Rectal smooth muscle tissue (tissue), 1 donor: ENCODE measurements around the gene TNFRSF9.

Experiments
- H3K27ac ChIP-seq: one replicate; pipeline ENCODE4 v1.7.0; 2013; ENCODE audit warnings: low read depth, low read length, inconsistent platforms
- H3K27me3 ChIP-seq: one replicate; pipeline ENCODE4 v1.7.0; 2013; ENCODE audit warnings: low read length; ENCODE audit not compliant: control insufficient read depth, insufficient read depth
- H3K36me3 ChIP-seq: one replicate; pipeline ENCODE4 v1.7.0; 2013; ENCODE audit warnings: low read length; ENCODE audit not compliant: control insufficient read depth, insufficient read depth
- H3K4me1 ChIP-seq: one replicate; pipeline ENCODE4 v1.7.0; 2013; ENCODE audit warnings: low read length; ENCODE audit not compliant: control insufficient read depth, insufficient read depth
- H3K4me3 ChIP-seq: one replicate; pipeline ENCODE4 v1.7.0; 2013; ENCODE audit warnings: low read length
- H3K9ac ChIP-seq: one replicate; pipeline ENCODE4 v1.7.0; 2013; ENCODE audit warnings: low read length

The TNFRSF9 gene

DNA sequence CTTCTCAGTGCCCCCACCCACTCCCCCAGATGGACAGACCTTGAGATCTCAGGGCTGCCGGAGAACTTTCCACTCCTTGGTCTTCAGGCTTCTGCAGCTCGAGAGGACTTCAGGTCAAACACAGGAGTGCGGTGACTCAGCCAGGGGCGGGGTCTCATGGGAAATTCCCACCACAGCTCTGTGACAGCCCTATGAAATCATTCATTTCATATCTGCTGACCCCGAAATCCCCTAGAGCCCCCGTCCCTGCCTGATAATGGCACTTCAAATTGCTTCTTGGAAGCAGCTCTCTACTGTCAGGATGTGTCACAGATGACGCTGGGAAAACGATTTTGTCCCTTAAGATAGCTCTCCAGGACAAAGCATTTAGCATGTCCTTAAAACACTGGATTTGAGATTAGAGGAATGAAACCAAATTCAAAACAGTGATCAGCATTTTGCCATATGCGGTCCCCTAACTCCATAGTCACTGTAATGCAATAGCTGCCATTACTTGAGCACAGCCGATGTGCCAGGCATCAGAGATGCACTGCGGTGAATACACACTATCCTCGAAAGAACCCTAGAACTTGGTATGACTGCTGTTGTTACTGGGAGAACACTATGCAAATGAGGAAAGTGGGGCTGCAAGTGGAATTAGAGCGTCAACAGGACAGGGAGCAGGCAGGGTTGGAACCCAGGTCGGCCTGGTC lies at the start of gene TNFRSF9:
TSS of gene TNFRSF9 (minus strand) at position 95 of the 692 bp plus-strand sequence. CDS start 845 bp downstream, outside the sequence.
- Histone ChIP-seq H3K27ac (no peak within 1 kb of the TSS), H3K36me3 (no peaks in the 10 kb centered on the region), H3K4me3 (no peak within 1 kb of the TSS), H3K27me3 (peaks cover 4% of the 10 kb centered on the region), H3K9ac (no peak within 1 kb of the TSS), H3K4me1 (peaks cover 8% of the 10 kb centered on the region)

- H3K4me1 ChIP-seq, result no peaks in the 10 kb centered on the region
- no peak overlapping the region for H3K27ac ChIP-seq
- no peaks in the 10 kb centered on the region for H3K27me3 ChIP-seq
- no peak overlapping the region for H3K9ac ChIP-seq
- peaks cover 4% of the 10 kb centered on the region for H3K36me3 ChIP-seq
- no peak overlapping the region for H3K4me3 ChIP-seq
Observed at GRCh38 chr1:7989762-7990428, 49.3 kb upstream of the TNFRSF9 start.

- no peaks in the 10 kb centered on the region for H3K4me1 ChIP-seq
- H3K27me3 ChIP-seq, result no peaks in the 10 kb centered on the region
- H3K36me3 ChIP-seq, result peaks cover 7% of the 10 kb centered on the region
- H3K4me3 ChIP-seq, result no peak overlapping the region
- no peak overlapping the region for H3K9ac ChIP-seq
- no peak overlapping the region for H3K27ac ChIP-seq
Observed at GRCh38 chr1:7988576-7988975, 47.9 kb upstream of the TNFRSF9 start.

GRCh38 chr1:7987528-7987927 lies 46.9 kb upstream of the TNFRSF9 start:
- no peak overlapping the region for H3K4me3 ChIP-seq
- no peak overlapping the region for H3K27ac ChIP-seq
- no peak overlapping the region for H3K9ac ChIP-seq
- H3K36me3 ChIP-seq, result peaks cover 9% of the 10 kb centered on the region
- peaks cover under 1% of the 10 kb centered on the region for H3K4me1 ChIP-seq
- no peaks in the 10 kb centered on the region for H3K27me3 ChIP-seq

DNA sequence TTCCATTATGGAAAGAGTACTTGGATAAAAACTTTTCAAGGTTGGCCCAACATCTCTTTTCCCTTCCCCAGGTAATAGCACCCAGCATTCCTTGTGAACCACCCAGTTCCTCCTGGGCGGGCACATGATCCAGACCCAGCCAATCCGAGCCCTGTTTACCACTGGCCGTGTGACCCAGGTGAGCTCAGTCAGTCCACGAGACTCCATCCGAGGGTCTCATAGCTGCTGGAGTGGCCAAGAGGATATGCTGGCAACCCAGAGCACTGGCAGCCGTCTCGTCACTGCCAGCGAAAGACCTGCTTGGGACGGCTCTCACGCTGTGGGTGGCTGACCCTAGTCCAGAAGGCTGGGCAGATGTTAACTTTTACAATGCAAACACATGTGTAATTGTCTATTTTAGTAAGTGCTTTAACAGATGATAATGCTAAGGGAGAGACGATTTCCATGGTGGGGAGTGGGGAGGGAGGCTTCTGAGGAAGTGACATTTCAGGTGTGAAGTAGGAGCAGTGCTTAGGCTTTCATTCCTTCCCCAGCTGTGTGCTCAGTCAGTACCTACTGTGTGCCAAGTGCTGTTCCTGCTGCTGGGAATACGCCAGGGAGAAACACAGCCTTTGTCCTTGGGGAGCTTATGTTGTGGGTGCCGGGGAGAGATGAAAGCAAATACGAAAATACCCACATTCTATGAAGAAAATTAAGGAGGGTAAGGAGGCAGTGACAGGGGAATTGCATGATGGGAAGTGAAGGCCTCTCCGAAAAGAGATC lies 45.4 kb upstream of the TNFRSF9 start:
- H3K4me3 ChIP-seq, result no peak overlapping the region
- H3K9ac ChIP-seq, result no peak overlapping the region
- H3K27ac ChIP-seq, result no peak overlapping the region
- peaks cover 3% of the 10 kb centered on the region for H3K4me1 ChIP-seq
- H3K27me3 ChIP-seq, result no peaks in the 10 kb centered on the region
- H3K36me3 ChIP-seq, result peaks cover 9% of the 10 kb centered on the region

DNA sequence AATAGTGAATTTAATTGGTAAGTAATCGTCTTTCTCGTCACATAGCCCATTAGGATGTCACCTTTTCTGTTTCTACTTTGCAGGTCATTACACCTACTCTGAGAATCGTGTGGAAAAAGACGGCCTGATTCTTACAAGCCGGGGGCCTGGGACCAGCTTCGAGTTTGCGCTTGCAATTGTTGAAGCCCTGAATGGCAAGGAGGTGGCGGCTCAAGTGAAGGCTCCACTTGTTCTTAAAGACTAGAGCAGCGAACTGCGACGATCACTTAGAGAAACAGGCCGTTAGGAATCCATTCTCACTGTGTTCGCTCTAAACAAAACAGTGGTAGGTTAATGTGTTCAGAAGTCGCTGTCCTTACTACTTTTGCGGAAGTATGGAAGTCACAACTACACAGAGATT lies 44.2 kb upstream of the TNFRSF9 start:
- Histone ChIP-seq H3K9ac (no peak overlapping the region), H3K4me1 (peaks cover 3% of the 10 kb centered on the region), H3K27me3 (no peaks in the 10 kb centered on the region), H3K27ac (no peak overlapping the region), H3K36me3 (peaks cover 9% of the 10 kb centered on the region), H3K4me3 (no peak overlapping the region)

DNA sequence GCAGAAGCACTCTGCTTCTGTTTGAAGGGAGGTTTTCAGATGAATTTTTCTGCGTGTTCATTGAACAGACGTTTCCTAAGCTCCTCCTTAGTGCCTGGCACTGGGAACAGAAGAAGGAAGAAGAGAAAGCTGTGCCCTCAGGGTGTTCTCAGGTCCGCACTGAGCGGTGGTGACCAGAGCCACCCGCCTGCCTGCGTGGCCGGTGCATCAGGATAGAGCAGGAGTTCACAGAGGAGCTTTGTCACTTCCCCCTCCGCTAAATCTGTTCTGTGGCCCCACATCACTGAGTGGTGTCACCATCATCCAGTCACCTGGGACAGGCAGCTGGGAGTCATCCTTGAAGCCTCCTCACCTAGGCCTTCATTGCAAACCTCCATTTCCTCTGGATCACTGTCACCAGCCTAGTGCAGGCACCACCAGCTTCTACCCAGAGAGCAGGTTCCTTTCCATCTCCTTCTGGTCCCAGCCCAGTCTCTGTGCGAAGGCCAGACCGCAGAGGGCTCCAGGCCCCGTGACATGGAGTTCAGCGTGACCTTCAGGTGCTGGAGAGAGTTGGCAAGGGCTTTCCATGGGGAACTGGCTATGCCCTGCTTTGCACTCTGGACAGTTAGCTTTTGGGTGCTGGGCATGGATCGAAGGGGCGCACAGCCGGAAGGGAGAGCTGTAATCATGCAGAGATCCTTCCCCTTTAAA lies 42.6 kb upstream of the TNFRSF9 start:
- Histone ChIP-seq H3K27me3 (no peaks in the 10 kb centered on the region), H3K4me3 (no peak overlapping the region), H3K4me1 (peaks cover 3% of the 10 kb centered on the region), H3K27ac (no peak overlapping the region), H3K36me3 (peaks cover 9% of the 10 kb centered on the region), H3K9ac (no peak overlapping the region)

GRCh38 chr1:7980984-7981383 lies 40.3 kb upstream of the TNFRSF9 start:
- Histone ChIP-seq H3K4me1 (peaks cover 3% of the 10 kb centered on the region), H3K4me3 (no peak overlapping the region), H3K36me3 (peaks cover 8% of the 10 kb centered on the region), H3K27ac (no peak overlapping the region), H3K27me3 (no peaks in the 10 kb centered on the region), H3K9ac (no peak overlapping the region)

DNA sequence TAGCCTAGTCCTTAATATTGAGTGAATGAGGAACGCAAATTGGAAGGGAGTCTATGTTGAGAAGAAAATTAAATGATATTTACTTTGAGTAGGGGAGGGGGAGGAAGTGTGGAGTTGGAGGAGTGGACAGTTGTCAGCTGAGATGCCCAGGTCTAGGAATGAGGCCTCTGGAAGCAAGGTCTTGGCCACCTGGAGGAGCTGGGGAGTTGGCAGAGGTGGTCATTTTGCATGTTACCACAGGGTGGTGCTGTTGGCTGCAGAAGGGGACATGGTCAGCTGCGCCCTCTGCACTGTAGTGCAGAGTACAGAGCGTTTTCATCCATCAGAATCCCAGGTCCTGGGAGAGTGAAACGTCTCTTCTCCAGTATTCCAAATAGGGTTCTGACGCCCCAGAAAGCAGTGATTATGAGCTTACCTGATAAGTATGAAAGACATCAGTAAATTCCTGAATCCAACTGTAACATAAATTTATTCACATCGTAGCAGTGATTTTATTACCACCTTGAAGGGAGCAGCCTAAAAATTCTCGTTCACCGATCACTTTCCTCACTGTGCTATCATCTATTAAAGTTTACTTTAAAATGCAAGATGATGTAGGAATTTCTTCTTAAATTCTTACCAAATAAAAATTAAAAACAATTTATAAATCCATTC lies 34.7 kb upstream of the TNFRSF9 start:
- H3K4me3 ChIP-seq, result no peak overlapping the region
- no peaks in the 10 kb centered on the region for H3K27me3 ChIP-seq
- H3K9ac ChIP-seq, result no peak overlapping the region
- no peak overlapping the region for H3K27ac ChIP-seq
- peaks cover 8% of the 10 kb centered on the region for H3K36me3 ChIP-seq
- H3K4me1 ChIP-seq, result no peaks in the 10 kb centered on the region

DNA sequence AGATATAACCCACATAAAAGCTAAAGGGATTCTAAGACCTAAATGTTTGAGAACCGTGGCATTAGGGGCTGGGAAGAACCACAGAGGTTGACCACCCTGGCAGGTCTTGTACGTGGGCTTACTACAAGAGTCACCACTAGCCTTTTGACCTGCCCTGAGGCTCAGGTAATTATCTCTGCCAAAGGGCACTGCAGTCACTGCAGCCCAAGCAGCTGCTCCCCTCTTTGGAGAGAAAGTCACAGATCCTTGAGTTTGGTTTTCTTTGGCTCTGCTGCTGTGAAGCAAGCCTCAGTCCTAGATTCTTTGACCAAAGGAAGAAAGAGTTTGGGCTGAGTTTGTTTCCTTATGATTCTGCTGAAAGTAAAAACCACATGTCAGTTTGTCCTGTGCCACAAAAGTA lies 32.4 kb upstream of the TNFRSF9 start:
- Histone ChIP-seq H3K4me3 (no peak overlapping the region), H3K36me3 (peaks cover 14% of the 10 kb centered on the region), H3K4me1 (no peaks in the 10 kb centered on the region), H3K27me3 (no peaks in the 10 kb centered on the region), H3K27ac (no peak overlapping the region), H3K9ac (no peak overlapping the region)

DNA sequence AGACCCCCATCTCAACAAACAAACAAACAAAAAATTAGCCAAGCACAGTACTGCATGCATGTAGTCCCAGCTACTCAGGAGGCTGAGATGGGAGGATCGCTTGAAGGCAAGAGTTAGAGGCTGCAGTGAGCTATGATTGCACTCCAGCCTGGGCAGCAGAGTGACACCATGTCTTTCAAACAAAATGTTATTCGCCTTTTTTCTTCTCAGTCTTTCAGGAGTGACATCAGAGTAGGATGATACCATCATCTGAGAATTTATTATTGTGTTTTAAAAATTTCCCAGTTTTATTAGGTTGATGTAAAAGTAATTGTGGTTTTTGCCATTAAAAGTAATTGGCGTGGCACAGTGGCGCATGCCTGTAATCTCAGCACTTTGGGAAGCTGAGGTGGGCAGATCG lies 31.6 kb upstream of the TNFRSF9 start:
- H3K36me3 ChIP-seq, result peaks cover 14% of the 10 kb centered on the region
- no peaks in the 10 kb centered on the region for H3K27me3 ChIP-seq
- no peaks in the 10 kb centered on the region for H3K4me1 ChIP-seq
- no peak overlapping the region for H3K9ac ChIP-seq
- H3K27ac ChIP-seq, result no peak overlapping the region
- no peak overlapping the region for H3K4me3 ChIP-seq

- no peak overlapping the region for H3K9ac ChIP-seq
- H3K4me3 ChIP-seq, result no peak overlapping the region
- no peaks in the 10 kb centered on the region for H3K27me3 ChIP-seq
- H3K36me3 ChIP-seq, result peaks cover 14% of the 10 kb centered on the region
- no peaks in the 10 kb centered on the region for H3K4me1 ChIP-seq
- H3K27ac ChIP-seq, result no peak overlapping the region
Observed at GRCh38 chr1:7971024-7971423, 30.4 kb upstream of the TNFRSF9 start.
